OCI-LY7 (cell line): Measurements from ENCODE around the gene LAMA2. TPM values are rescaled to one million over a fixed set of nuclear protein-coding genes. Genes with fewer than 3 reads are reported as not detected.

Source experiments
- BruUV-seq: library from RNA; stranded (reverse); fragments of 400-500 nt; replicated peaks from 2 replicates; lab custom pipeline; 2021; lab: Mats Ljungman, UMichigan
- CTCF ChIA-PET: fragments of 300-600 bp; sonication (Branson Sonifier 250); formaldehyde crosslinking; loops from one replicate; lab custom pipeline; 2022; ENCODE audit warnings: antibody characterized with exemption; ENCODE audit not compliant: unreplicated experiment; lab: Charles Lee
- POLR2A ChIA-PET: fragments of 300-600 bp; sonication (Branson Sonifier 250); formaldehyde crosslinking; loops from one replicate; lab custom pipeline; 2022; ENCODE audit warnings: antibody characterized with exemption; lab: Charles Lee
- DNase-seq: peaks from one replicate; pipeline ENCODE4 v3.0.0-alpha.2; 2015; ENCODE audit warnings: low spot score
- H2AFZ ChIP-seq: fragments of 200-600 bp; sonication (generic), shearing (Covaris generic); 2 replicates; pipeline ENCODE4 v1.6.1; 2014; ENCODE audit warnings: mild to moderate bottlenecking, antibody characterized with exemption, low read length, moderate library complexity
- H3K27ac ChIP-seq: fragments of 200-600 bp; sonication (generic); 2 replicates; pipeline ENCODE4 v1.5.1; 2014; ENCODE audit warnings: mixed run types, low read depth, mild to moderate bottlenecking, moderate library complexity, low read length, inconsistent platforms; ENCODE audit not compliant: poor library complexity, severe bottlenecking
- H3K36me3 ChIP-seq: fragments of 200-600 bp; sonication (generic); 2 replicates; pipeline ENCODE4 v1.6.1; 2014; ENCODE audit warnings: mild to moderate bottlenecking, antibody characterized with exemption, low read length, moderate library complexity, mixed read lengths; ENCODE audit not compliant: insufficient read depth
- H3K4me1 ChIP-seq: fragments of 200-600 bp; sonication (generic); 2 replicates; pipeline ENCODE4 v1.5.1; 2014; ENCODE audit warnings: mild to moderate bottlenecking, low read length; ENCODE audit not compliant: insufficient read depth, poor library complexity, severe bottlenecking
- H3K4me2 ChIP-seq: fragments of 200-600 bp; sonication (generic); 2 replicates; pipeline ENCODE4 v1.6.1; 2014; ENCODE audit warnings: mild to moderate bottlenecking, low read length
- H3K4me3 ChIP-seq: fragments of 200-600 bp; sonication (generic); 2 replicates; pipeline ENCODE4 v1.5.1; 2014; ENCODE audit warnings: mild to moderate bottlenecking, low read depth, low read length; ENCODE audit not compliant: poor library complexity, severe bottlenecking
- H3K79me2 ChIP-seq: fragments of 200-600 bp; sonication (generic); 2 replicates; pipeline ENCODE4 v1.6.1; 2016; ENCODE audit warnings: low read depth, mild to moderate bottlenecking, low read length, moderate library complexity, mixed read lengths; ENCODE audit not compliant: insufficient read depth
- H3K9me2 ChIP-seq: fragments of 200-600 bp; sonication (generic); 2 replicates; pipeline ENCODE4 v1.6.1; 2016; ENCODE audit warnings: mild to moderate bottlenecking, low read length, mixed read lengths; ENCODE audit not compliant: insufficient read depth
- H3K9me3 ChIP-seq: fragments of 200-600 bp; sonication (generic); 2 replicates; pipeline ENCODE4 v1.6.1; 2014; ENCODE audit warnings: mild to moderate bottlenecking, mixed run types, low read length, mixed read lengths
- H4K20me1 ChIP-seq: fragments of 200-600 bp; sonication (generic); 2 replicates; pipeline ENCODE4 v1.6.1; 2014; ENCODE audit warnings: mild to moderate bottlenecking, antibody characterized with exemption, low read length, moderate library complexity, mixed read lengths; ENCODE audit not compliant: insufficient read depth
- CTCF ChIP-seq: fragments of 200-600 bp; sonication (generic); conservative IDR thresholded peaks from 2 replicates; pipeline ENCODE4 v1.5.1; 2014; ENCODE audit warnings: mild to moderate bottlenecking, antibody characterized with exemption, low read length, moderate library complexity, mixed read lengths
- EZH2phosphoT487 ChIP-seq: fragments of 200-600 bp; sonication (generic); IDR thresholded peaks from 2 replicates; pipeline ENCODE4 v1.6.1; 2018; ENCODE audit warnings: low read depth, borderline replicate concordance, mild to moderate bottlenecking, mixed run types, antibody characterized with exemption, low read length, moderate library complexity, mixed read lengths
- intact Hi-C: fragments of 100-400 bp; cut with micrococcal nuclease; formaldehyde crosslinking; loops from one replicate; pipeline ENCODE4 v1.10.0; 2022; ENCODE audit not compliant: unreplicated experiment
- total RNA-seq, 2 experiments: library from RNA; depleted of rRNA in 1 of 2; stranded (reverse); fragments of >200 nt in 1 of 2; shearing (Covaris generic) in 1 of 2; gene quantifications; 2 replicates each; pipeline ENCODE4 v1.2.3, GENCODE V29; 2014 to 2022

The LAMA2 gene
- total RNA-seq, 2 experiments from 2014 or later = not detected

GRCh38 chr6:129280749-129281148 lies 397.8 kb downstream of the LAMA2 start:
- no peaks in the 10 kb centered on the region for H3K79me2 ChIP-seq
- BruUV-seq = no TSS peak
- CTCF ChIA-PET = no interaction called here
- no peaks in the 10 kb centered on the region for H3K9me3 ChIP-seq
- no peaks in the 10 kb centered on the region for H3K36me3 ChIP-seq
- DNase-seq = no peak
- no peak overlapping the region for H2AFZ ChIP-seq
- no peaks in the 10 kb centered on the region for H3K4me1 ChIP-seq
- no peak overlapping the region for H3K4me2 ChIP-seq
- intact Hi-C loops = no loop called here
- no peaks in the 10 kb centered on the region for H3K9me2 ChIP-seq
- POLR2A ChIA-PET = no interaction called here
- TF ChIP-seq CTCF = no peak
- no peak for TF ChIP-seq EZH2phosphoT487
- H3K4me3 ChIP-seq = no peak overlapping the region
- H3K27ac ChIP-seq = no peak overlapping the region
- H4K20me1 ChIP-seq = no peaks in the 10 kb centered on the region

- BruUV-seq = no TSS peak
- no peaks in the 10 kb centered on the region for H3K4me1 ChIP-seq
- no peaks in the 10 kb centered on the region for H3K9me2 ChIP-seq
- H3K36me3 ChIP-seq = no peaks in the 10 kb centered on the region
- H3K4me2 ChIP-seq = no peak overlapping the region
- H3K9me3 ChIP-seq = no peaks in the 10 kb centered on the region
- no peaks in the 10 kb centered on the region for H3K79me2 ChIP-seq
- no peak for DNase-seq
- H2AFZ ChIP-seq = no peak overlapping the region
- ChIA-PET POLR2A (interaction anchor here (1.7 kb wide), 1 partner anchor 10 kb away, joined by 5 read pairs; no protein-coding TSS in a partner anchor), CTCF (no interaction called here)
- no peaks in the 10 kb centered on the region for H4K20me1 ChIP-seq
- TF ChIP-seq EZH2phosphoT487 = no peak
- no peak for TF ChIP-seq CTCF
- no peak overlapping the region for H3K27ac ChIP-seq
- intact Hi-C loops = no loop called here
- H3K4me3 ChIP-seq = no peak overlapping the region
These were observed 398.3 kb downstream of the LAMA2 start for GRCh38 chr6:129281168-129281796.

GRCh38 chr6:129282019-129282418 lies 399.1 kb downstream of the LAMA2 start:
- CTCF ChIA-PET = no interaction called here
- H3K9me2 ChIP-seq = no peaks in the 10 kb centered on the region
- H3K4me1 ChIP-seq = no peaks in the 10 kb centered on the region
- intact Hi-C loops = no loop called here
- no peaks in the 10 kb centered on the region for H4K20me1 ChIP-seq
- no peak overlapping the region for H3K4me2 ChIP-seq
- H3K27ac ChIP-seq = no peak overlapping the region
- no peak overlapping the region for H3K4me3 ChIP-seq
- no peak for TF ChIP-seq CTCF
- no peak for TF ChIP-seq EZH2phosphoT487
- H3K36me3 ChIP-seq = no peaks in the 10 kb centered on the region
- no TSS peak for BruUV-seq
- H3K9me3 ChIP-seq = no peaks in the 10 kb centered on the region
- POLR2A ChIA-PET = interaction anchor here (1.7 kb wide), 1 partner anchor 11 kb away, joined by 5 read pairs; no protein-coding TSS in a partner anchor
- no peak overlapping the region for H2AFZ ChIP-seq
- no peak for DNase-seq
- no peaks in the 10 kb centered on the region for H3K79me2 ChIP-seq
